Activated CD4-positive, alpha-beta T cell treated with anti-CD3 and anti-CD28 coated beads, Interleukin-10, Interleukin-2, amounts not matched to agents 100 ng/mL and 50 ng/mL, durations not matched to agents 16 hours and 8 hours (primary cell): ENCODE results near the gene OVOL3.
"Not testable (repeated sequence)": the region's sequence is repeated elsewhere in the genome, so short reads cannot be mapped to it uniquely, and the experiment has no call there.

Experiments
- DNase-seq: peaks from one replicate; pipeline ENCODE4 v3.0.0-alpha.2; 2020

OVOL3 gene

GRCh38 chr19:36110487-36111199 lies at the start of gene OVOL3:
Gene OVOL3, plus strand, starts transcription at chr19:36111143. Its CDS starts 60 bp downstream, at chr19:36111203.
- no peak for DNase-seq

DNA sequence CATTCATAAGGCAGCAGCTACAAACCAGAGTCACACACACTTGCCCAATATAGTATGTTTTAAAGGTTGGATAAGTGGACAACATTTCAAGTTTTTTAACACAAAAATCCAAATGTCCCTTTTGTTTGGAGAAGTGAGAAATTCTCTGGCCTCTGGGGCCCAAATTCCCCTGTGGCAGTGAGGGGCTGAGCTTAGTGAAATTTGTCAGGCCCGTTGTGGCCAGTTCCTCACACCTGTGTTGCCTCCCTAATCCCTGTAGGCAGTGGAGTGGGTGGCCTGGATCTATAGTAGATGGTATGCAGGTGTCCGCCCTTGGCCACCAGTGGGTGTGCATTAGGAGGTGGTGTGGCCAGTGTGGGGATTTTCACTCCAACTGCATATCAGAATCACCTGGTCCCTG lies 49.6 kb upstream of the OVOL3 start:
- no peak for DNase-seq

DNA sequence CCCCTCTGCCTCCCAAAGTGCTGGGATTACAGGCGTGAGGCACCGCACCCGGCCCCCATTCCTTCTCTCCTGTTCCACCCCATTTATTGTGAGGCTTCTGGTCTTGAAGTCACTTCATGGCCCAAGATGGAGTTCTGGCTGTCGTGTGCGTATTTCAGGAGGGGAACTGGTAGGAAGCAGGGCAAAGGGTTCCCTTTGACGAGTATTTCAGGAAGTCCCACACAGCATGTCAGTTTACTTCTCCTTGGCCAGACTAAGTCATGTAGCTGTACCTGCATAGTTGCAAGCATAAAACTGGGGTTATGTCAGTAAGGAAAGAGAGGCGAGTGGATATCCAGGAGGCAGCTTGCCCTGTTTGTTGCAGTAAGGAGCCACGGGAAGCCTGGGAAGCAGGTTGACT lies 46.1 kb upstream of the OVOL3 start:
- DNase-seq = no peak

DNA sequence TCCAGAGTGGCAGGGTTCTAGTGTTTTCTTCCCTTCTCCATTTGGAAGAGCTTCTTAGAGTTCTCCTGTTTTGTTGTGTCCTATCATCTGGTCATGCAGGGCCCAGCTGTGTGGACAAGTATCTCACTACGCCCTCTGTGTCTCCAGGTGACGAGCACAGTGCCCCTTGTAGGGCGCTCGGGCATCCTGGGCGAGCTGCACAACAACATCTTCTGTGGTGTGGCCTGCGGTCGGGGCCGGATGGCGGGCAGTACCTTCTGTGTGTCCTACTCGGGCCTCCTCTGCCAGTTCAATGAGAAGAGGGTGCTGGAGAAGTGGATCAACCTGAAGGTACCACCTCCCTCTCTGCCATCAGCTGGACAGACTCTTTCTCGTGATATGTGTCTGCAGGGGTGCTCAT lies 43.3 kb upstream of the OVOL3 start:
- no peak for DNase-seq

- not testable (repeated sequence) for DNase-seq
Observed at GRCh38 chr19:36068810-36069499, 42.0 kb upstream of the OVOL3 start.

DNA sequence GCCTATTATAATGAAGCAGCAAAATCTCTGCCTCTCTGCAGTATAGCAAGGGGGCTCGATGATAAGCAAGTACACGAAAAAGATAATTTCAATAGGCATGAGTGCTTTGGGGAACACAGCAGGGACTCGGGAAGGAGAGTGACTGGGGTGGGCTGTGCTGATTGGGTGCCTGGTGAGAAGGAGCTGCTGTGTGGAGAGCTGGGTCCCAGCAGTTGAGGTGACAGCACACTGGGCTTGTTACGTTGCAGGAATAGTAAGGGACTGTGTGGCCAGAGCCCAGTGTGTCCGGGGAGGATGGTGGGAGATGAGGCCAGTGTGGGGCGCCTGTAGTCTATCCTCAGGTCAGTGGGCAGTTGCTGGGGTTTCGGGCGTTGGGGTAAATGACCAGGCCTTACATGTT lies 38.9 kb upstream of the OVOL3 start:
- DNase-seq = no peak

DNA sequence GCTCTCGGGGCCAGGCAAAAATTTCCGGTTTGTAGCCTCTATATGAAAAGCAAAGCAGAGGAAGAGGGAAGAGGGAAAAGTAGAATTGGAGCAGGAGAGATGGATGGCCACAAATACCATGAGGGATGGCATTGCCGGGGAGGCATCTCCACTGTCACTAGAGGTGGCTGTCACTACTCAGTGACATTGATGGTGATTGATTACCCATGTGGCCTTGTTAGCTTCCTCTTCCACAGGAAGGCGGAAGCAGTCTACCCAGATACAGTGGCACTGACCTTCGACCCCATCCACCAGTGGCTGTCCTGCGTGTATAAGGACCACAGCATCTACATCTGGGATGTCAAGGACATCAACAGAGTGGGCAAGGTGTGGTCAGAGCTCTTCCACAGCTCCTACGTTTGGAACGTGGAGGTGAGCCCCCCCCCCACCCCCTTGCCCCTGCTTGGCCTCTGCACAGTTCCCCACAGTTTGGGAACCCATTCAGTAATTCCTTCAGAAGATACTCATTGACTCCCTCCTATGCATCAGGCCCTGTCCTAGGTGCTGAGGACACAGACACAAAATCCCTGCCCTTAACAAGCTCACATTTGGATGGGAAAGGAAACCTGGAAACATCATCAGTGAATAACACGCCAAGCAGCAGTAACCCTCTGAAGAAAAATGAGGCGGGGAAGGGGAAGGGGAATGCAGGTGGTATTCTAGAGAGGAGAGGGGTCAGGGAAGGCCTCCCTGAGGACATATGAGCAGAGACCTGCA lies 37.6 kb upstream of the OVOL3 start:
- no peak for DNase-seq

DNA sequence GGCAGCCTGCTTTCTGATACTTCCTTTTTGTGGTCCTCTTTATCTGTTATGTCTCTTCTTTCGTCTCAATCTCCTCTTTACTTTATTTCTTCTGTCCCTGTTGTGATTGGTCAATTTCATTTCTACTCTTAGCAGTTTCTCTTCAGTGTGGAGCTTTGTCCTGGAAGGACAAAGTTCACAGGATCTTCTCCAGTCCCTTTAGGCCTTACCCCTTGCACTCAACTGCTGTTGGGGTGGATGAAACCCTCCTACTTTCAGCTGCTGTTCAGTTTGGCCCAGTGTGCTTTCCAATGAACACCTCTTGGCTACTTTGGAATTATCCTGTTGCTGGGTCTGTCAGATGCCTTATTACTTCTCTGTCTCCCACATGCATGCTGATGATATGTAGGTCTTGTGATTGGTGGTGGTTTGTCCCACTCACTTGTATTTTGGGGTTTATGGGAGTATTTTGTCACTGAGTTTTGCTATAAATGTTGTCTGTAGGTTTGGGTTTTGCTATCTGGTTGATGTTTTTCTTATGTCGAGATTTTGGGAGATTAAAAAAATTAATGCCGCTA lies 31.5 kb upstream of the OVOL3 start:
- DNase-seq = no peak

- no peak for DNase-seq
Observed at GRCh38 chr19:36081385-36081784, 29.6 kb upstream of the OVOL3 start.

DNA sequence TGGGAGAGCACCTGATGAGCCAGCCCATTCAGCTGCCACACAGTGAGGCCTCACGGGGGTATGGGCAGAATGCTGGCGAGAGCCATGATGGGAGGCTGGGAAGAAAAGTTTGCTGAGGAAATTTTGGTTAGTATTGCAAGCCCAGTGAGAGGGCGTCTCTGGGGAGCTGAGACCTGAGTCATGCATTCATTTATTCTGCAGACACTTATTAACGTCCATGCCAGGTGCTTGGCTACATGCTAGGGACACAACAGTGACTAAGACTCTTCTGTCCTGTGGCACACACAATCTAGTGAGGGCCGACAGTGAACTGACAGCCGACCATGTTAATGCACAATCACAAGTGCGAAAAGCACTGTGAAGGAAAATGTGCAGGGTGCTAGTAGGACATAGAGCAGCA lies 29.0 kb upstream of the OVOL3 start:
- DNase-seq = no peak

GRCh38 chr19:36082916-36083315 lies 28.0 kb upstream of the OVOL3 start:
- DNase-seq = no peak

- no peak for DNase-seq
Observed at GRCh38 chr19:36084231-36085009, 26.5 kb upstream of the OVOL3 start.

DNA sequence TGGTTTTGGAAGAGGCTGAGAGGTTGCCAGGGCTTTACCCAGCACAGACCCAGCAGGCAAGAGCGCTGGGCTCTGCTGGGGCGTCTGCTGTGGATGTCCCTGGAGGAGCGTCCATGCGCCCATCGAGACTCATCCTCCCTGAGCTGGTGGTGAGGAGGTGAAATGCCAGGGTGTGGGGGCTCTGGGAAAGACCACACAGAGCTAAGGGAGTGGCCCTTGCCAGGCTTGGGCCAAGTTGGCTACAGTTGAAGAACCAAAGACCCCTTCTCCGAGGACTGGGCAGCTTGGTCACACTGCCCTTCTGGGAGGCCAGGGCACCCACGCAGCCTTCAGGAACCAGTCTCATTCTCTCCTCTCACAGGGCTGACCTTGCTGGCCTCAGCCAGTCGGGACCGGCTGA lies 24.6 kb upstream of the OVOL3 start:
- DNase-seq = no peak

GRCh38 chr19:36089847-36090246 lies 21.1 kb upstream of the OVOL3 start:
- DNase-seq = no peak

DNA sequence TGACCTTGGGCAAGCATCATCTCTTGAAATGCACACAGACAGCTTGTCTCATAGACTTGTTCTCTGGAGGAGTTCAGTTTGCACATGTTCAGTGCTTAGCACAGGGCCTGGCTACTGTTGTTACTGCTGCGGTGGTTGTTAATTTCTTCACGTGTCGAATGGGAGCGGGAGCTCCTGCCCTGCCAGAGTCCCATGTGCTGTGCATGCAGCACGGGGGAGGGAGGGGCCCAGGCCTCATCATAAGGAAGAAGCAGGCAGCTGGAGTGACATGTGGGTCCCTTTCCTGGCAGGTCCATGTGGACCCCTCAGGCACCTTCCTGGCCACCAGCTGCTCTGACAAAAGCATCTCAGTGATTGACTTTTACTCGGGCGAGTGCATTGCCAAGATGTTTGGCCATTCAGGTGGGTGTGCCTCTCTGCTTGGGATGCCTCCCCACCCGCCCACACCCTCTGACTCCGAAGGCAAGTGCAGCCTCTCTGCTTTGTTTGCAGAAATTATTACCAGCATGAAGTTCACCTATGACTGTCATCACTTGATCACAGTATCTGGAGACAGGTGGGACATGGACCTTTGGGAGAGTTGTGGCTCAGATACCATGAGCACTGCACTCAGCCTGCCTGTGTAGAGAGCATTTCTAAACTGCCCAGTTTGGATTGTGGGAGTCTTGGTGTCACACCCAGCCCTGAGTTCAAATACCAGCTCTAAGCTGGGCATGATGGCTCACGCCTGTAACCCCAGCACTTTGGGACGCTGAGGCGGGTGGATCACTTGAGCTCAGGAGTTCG lies 19.8 kb upstream of the OVOL3 start:
- no peak for DNase-seq

- DNase-seq = no peak
Observed at GRCh38 chr19:36092566-36092965, 18.4 kb upstream of the OVOL3 start.

GRCh38 chr19:36093146-36093662 lies 17.7 kb upstream of the OVOL3 start:
- DNase-seq = peak; percentile 54

DNA sequence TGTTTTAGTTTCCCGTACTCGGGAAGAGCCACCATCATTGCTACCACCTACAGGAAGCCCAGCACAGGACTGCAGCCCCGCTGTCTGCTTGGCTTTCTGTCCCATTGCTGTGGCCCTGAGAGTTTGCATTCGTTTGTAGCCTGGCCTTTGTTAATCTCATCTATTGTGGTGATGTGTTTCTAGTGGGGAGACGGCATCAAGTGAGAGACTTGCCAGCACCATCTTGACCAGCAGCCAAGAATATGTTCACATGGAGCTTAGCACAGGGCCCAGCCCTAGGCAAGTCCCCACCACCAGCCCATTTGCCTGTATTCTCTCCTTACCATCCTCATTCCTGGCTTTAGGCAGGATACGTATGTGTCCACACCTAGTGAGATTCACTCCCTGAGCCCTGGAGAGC lies 17.3 kb upstream of the OVOL3 start:
- DNase-seq = no peak

DNA sequence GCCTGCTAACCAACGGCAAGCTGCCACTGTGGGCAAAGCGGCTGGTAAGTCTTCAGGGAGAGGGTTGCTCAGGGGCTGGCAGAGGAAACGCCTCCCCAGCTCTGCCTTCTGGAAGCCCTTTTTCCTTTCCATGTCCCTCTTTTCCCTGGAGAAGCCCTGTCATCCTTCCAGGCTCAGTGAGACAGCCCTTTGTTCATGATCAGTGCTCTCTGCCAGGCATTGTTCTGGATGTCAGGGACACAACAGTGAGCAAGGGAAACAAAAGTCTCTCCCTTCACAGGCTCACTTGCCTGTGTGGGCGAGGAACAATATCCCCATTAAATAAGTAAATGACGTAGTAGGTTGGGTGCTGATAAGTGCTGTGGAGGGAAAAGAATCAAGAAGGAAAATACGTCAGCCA lies 13.9 kb upstream of the OVOL3 start:
- no peak for DNase-seq

DNA sequence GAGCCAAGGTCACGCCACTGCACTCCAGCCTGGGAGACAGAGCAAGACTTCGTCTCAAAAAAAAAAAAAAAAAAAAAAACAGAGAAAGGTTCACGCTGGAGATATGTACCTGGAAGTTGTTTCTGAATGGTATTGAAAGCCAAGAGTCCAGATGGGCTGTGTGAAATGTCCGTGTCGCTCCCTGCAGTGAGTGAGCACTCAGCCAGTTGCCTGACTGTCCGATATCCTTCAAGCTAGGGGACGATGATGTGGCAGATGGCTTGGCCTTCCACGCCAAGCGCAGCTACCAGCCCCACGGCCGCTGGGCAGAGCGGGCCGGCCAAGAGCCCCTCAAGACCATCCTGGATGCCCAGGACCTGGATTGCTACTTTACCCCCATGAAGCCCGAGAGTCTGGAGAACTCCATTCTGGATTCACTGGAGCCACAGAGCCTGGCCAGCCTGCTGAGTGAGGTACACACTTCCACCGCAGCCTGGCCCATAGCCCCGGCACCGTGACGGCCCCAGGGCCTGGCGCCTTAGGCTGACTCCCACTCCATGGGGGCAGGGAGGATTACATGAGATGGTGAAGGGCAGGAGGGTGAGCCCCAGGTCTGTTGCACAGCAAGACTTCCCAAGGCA lies 11.7 kb upstream of the OVOL3 start:
- DNase-seq = no peak

- DNase-seq = no peak
Observed at GRCh38 chr19:36100476-36100875, 10.5 kb upstream of the OVOL3 start.
